ENCODE data around the gene MAP2K6. TPM values are rescaled to one million over a fixed set of nuclear protein-coding genes. Genes with fewer than 3 reads are reported as not detected.

The MAP2K6 gene
- total and polyA plus RNA-seq, 2 donors (not counting 3 experiments of a cell fraction or from before 2014, with no cell fraction given): 5.9 to 13.9 TPM

GRCh38 chr17:69460963-69461922, 46.7 kb downstream of the MAP2K6 start:
- Histone ChIP-seq H3K4me1 (ENCODE audit: control insufficient read depth, extremely low read depth, insufficient read depth, low read length) (peaks cover under 1% of the 10 kb centered on the region), H3K4me3 (replicated peaks in 1 of 3; ENCODE audit: insufficient read depth in 1 of 3, low read depth in 1 of 3, low read length in 3 of 3) (no peak overlapping the region), H3K79me2 (ENCODE audit: control insufficient read depth, insufficient read depth, low read length) (no peaks in the 10 kb centered on the region), H4K20me1 (replicated peaks; ENCODE audit: control insufficient read depth, extremely low read depth, insufficient read depth, low read length) (no peaks in the 10 kb centered on the region), H3K9me3 (replicated peaks; ENCODE audit: control insufficient read depth, insufficient read depth, low read length) (no peaks in the 10 kb centered on the region), H3K9me1 (replicated peaks; ENCODE audit: control insufficient read depth, extremely low read depth, insufficient read depth, low read length) (no peaks in the 10 kb centered on the region), H3K9ac (replicated peaks; ENCODE audit: extremely low read depth, insufficient read depth, low read length) (no peak overlapping the region), H2AFZ (ENCODE audit: low read depth, low read length) (no peak overlapping the region), H3K36me3 (ENCODE audit: control insufficient read depth in 2 of 2, extremely low read depth in 1 of 2, insufficient read depth in 2 of 2, low read length in 2 of 2) (no peaks in the 10 kb centered on the region), H3K4me2 (ENCODE audit: insufficient read depth, low read length) (no peak overlapping the region), H3K27me3 (ENCODE audit: control insufficient read depth in 2 of 2, insufficient read depth in 2 of 2, low read length in 2 of 2) (no peaks in the 10 kb centered on the region), H3K27ac (ENCODE audit: insufficient read depth, low read depth, low read length) (no peak overlapping the region)
- BruUV-seq (replicated peaks): no TSS peak
- POLR2A ChIA-PET: no interaction called here
- intact Hi-C loops (cut with micrococcal nuclease): no loop called here
- DNase-seq (ENCODE audit: low read depth, low spot score) (no peak), FAIRE-seq (no peak)
- CTCF ChIA-PET: interaction anchor here (1.3 to 1.4 kb wide), 2 partner anchors 10 to 41 kb away, joined by 4 read pairs; no protein-coding TSS in a partner anchor
- dilution Hi-C loops (cut with MboI; ENCODE audit: extremely low pct_ligation_motif_present, low sequenced_read_pairs): no loop called here
- TF ChIP-seq FOS (IDR thresholded peaks at IDR 0.05; ENCODE audit: borderline replicate concordance, insufficient read depth, low read length): no peak
- TF ChIP-seq POLR2AphosphoS5 (IDR thresholded peaks at IDR 0.05; ENCODE audit: insufficient read depth, low read depth, low read length): no peak
- TF ChIP-seq JUN (IDR thresholded peaks at IDR 0.05; ENCODE audit: borderline replicate concordance, insufficient read depth, insufficient read length, low read depth): no peak
- TF ChIP-seq EZH2 (IDR thresholded peaks at IDR 0.05; ENCODE audit: borderline replicate concordance, low read depth, low read length, severe bottlenecking): no peak
- no peak for TF ChIP-seq GATA2 (IDR thresholded peaks at IDR 0.05; ENCODE audit: insufficient read depth, insufficient read length, low read depth, low read length)
- no peak for TF ChIP-seq MAX (IDR thresholded peaks at IDR 0.05; ENCODE audit: insufficient read depth, insufficient read length)
- TF ChIP-seq, protein P1, sequence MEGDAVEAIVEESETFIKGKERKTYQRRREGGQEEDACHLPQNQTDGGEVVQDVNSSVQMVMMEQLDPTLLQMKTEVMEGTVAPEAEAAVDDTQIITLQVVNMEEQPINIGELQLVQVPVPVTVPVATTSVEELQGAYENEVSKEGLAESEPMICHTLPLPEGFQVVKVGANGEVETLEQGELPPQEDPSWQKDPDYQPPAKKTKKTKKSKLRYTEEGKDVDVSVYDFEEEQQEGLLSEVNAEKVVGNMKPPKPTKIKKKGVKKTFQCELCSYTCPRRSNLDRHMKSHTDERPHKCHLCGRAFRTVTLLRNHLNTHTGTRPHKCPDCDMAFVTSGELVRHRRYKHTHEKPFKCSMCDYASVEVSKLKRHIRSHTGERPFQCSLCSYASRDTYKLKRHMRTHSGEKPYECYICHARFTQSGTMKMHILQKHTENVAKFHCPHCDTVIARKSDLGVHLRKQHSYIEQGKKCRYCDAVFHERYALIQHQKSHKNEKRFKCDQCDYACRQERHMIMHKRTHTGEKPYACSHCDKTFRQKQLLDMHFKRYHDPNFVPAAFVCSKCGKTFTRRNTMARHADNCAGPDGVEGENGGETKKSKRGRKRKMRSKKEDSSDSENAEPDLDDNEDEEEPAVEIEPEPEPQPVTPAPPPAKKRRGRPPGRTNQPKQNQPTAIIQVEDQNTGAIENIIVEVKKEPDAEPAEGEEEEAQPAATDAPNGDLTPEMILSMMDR (IDR thresholded peaks at IDR 0.05; ENCODE audit: extremely low read depth in 1 of 2, insufficient read depth in 1 of 2, low read depth in 1 of 2, low read length in 2 of 2): no peak
- TF ChIP-seq MYC (IDR thresholded peaks at IDR 0.05; ENCODE audit: low read depth, low read length): no peak
- TF ChIP-seq POLR2A (IDR thresholded peaks at IDR 0.05; ENCODE audit: low read depth, low read length): no peak

Measured in endothelial cell of umbilical vein (primary cell).